Anterior cingulate cortex (tissue), 58 donors: ENCODE measurements around the gene CASTOR1.

Experiments used
- DNase-seq, 58 donors: peaks; one replicate each; lab custom pipeline; 2025; lab: John Stamatoyannopoulos, UW

CASTOR1 gene

GRCh38 chr22:30235687-30236170, 53.6 kb downstream of the CASTOR1 start:
- DNase-seq, result no peak
